Smooth muscle cell (in vitro differentiated cells): Measurements from ENCODE around the gene EEF1A2. TPM values are rescaled to one million over a fixed set of nuclear protein-coding genes. Genes with fewer than 3 reads are reported as not detected.

Experiments used
- DNase-seq: peaks from one replicate; lab custom pipeline; 2025; ENCODE audit not compliant: unreplicated experiment; lab: John Stamatoyannopoulos, UW
- H2AFZ ChIP-seq: fragments of 200-600 bp; sonication (generic); 2 replicates; pipeline ENCODE4 v1.6.0; 2016; ENCODE audit warnings: antibody characterized with exemption, low read depth, mild to moderate bottlenecking
- H3F3A ChIP-seq: fragments of 200-600 bp; sonication (generic); 2 replicates; pipeline ENCODE4 v1.6.0; 2017; ENCODE audit warnings: antibody characterized with exemption, low read depth
- H3K27ac ChIP-seq: fragments of 200-600 bp; sonication (generic); 2 replicates; pipeline ENCODE4 v1.5.1; 2016; ENCODE audit warnings: low read depth, mild to moderate bottlenecking
- H3K27me3 ChIP-seq: fragments of 200-600 bp; sonication (generic); 2 replicates; pipeline ENCODE4 v1.6.1; 2016; ENCODE audit warnings: low read depth, mild to moderate bottlenecking
- H3K36me3 ChIP-seq: fragments of 200-600 bp; sonication (generic); 2 replicates; pipeline ENCODE4 v1.5.1; 2016; ENCODE audit warnings: low read depth
- H3K4me1 ChIP-seq: fragments of 200-600 bp; sonication (generic); 2 replicates; pipeline ENCODE4 v1.5.1; 2016; ENCODE audit warnings: low read depth
- H3K4me2 ChIP-seq: fragments of 200-600 bp; sonication (generic); 2 replicates; pipeline ENCODE4 v1.6.0; 2016; ENCODE audit warnings: mild to moderate bottlenecking
- H3K4me3 ChIP-seq: fragments of 200-600 bp; sonication (generic); 2 replicates; pipeline ENCODE4 v1.5.1; 2016; ENCODE audit warnings: mild to moderate bottlenecking
- H3K79me2 ChIP-seq: fragments of 200-600 bp; sonication (generic); 2 replicates; pipeline ENCODE4 v1.6.0; 2016; ENCODE audit warnings: low read depth, mild to moderate bottlenecking
- H3K9ac ChIP-seq: fragments of 200-600 bp; sonication (generic); 2 replicates; pipeline ENCODE4 v1.6.0; 2016; ENCODE audit warnings: low read depth
- H3K9me3 ChIP-seq: fragments of 200-600 bp; sonication (generic); replicated peaks from 2 replicates; pipeline ENCODE4 v1.5.1; 2016; ENCODE audit warnings: low read depth
- H4K20me1 ChIP-seq: fragments of 200-600 bp; sonication (generic); 2 replicates; pipeline ENCODE4 v1.6.0; 2016; ENCODE audit warnings: low read depth
- CTCF ChIP-seq: fragments of 200-600 bp; sonication (generic); IDR thresholded peaks from 2 replicates; pipeline ENCODE4 v1.5.1; 2017; ENCODE audit warnings: borderline replicate concordance, mild to moderate bottlenecking, antibody characterized with exemption; ENCODE audit not compliant: insufficient read depth, poor library complexity, severe bottlenecking
- WGBS: methylation state at CpG from one replicate; pipeline ENCODE4 v1.1.7; 2016; ENCODE audit warnings: low lambda C conversion rate; 5-methylcytosine and 5-hydroxymethylcytosine counted together
- polyA plus RNA-seq: library from polyadenylated mRNA; unstranded; fragments of >200 nt; fragmentation: Nextera tagmentation; extraction: Ambion mirVana; gene quantifications from 2 replicates; pipeline ENCODE4 v1.2.1, GENCODE V29; 2016
- total RNA-seq: library from RNA; depleted of rRNA; stranded (reverse); fragments of >200 nt; gene quantifications from 2 replicates; pipeline ENCODE4 v1.2.3, GENCODE V29; 2014

EEF1A2 gene
- total and polyA plus RNA-seq, 2 experiments from 2014 or later: 2.1 to 5.1 TPM

- WGBS: 63% methylated on average over 49 of the region's 49 CpGs
Measured at GRCh38 chr20:63540417-63541186, 41.7 kb upstream of the EEF1A2 start.

GRCh38 chr20:63539441-63540370 is 40.8 kb upstream of the EEF1A2 start:
- Histone ChIP-seq H3K27ac (no peak overlapping the region), H3K4me1 (peaks cover 3% of the 10 kb centered on the region), H3K36me3 (no peaks in the 10 kb centered on the region), H3K79me2 (no peaks in the 10 kb centered on the region), H3K4me2 (no peak overlapping the region), H3K9me3 (no peaks in the 10 kb centered on the region), H3K27me3 (no peaks in the 10 kb centered on the region), H3K4me3 (no peak overlapping the region), H3K9ac (no peak overlapping the region), H4K20me1 (no peaks in the 10 kb centered on the region), H2AFZ (no peak overlapping the region), H3F3A (no peaks in the 10 kb centered on the region)
- no peak for TF ChIP-seq CTCF
- 94% methylated on average over 24 of the region's 29 CpGs for WGBS
- no peak for DNase-seq

More at GRCh38 chr20:63540417-63541186, 41.7 kb upstream of the EEF1A2 start:
- H3K27ac ChIP-seq: no peak overlapping the region
- no peaks in the 10 kb centered on the region for H3K36me3 ChIP-seq
- H3K9me3 ChIP-seq: no peaks in the 10 kb centered on the region
- TF ChIP-seq CTCF: no peak
- no peaks in the 10 kb centered on the region for H4K20me1 ChIP-seq
- no peaks in the 10 kb centered on the region for H3F3A ChIP-seq
- H3K4me2 ChIP-seq: no peak overlapping the region
- no peak overlapping the region for H3K4me3 ChIP-seq
- peaks cover 3% of the 10 kb centered on the region for H3K4me1 ChIP-seq
- no peaks in the 10 kb centered on the region for H3K79me2 ChIP-seq
- H3K9ac ChIP-seq: no peak overlapping the region
- DNase-seq: no peak
- H2AFZ ChIP-seq: no peak overlapping the region
- H3K27me3 ChIP-seq: no peaks in the 10 kb centered on the region

- Histone ChIP-seq H3K9me3 (no peaks in the 10 kb centered on the region), H3K4me3 (no peak overlapping the region), H4K20me1 (no peaks in the 10 kb centered on the region), H3K4me2 (no peak overlapping the region), H3K27ac (no peak overlapping the region), H3K9ac (no peak overlapping the region), H3K36me3 (no peaks in the 10 kb centered on the region), H3K4me1 (peaks cover 3% of the 10 kb centered on the region), H3K79me2 (no peaks in the 10 kb centered on the region), H3F3A (no peaks in the 10 kb centered on the region), H3K27me3 (no peaks in the 10 kb centered on the region), H2AFZ (no peak overlapping the region)
- no peak for TF ChIP-seq CTCF
- WGBS: 95% methylated on average over 12 of the region's 12 CpGs
- DNase-seq: no peak
Measured at GRCh38 chr20:63539092-63539430, 40.2 kb upstream of the EEF1A2 start.
